UCSD-AML1 (cell line): ENCODE results near the gene TBXA2R.

Experiments used
- DNase-seq: peaks from one replicate; lab custom pipeline; 2025; ENCODE audit not compliant: unreplicated experiment; lab: John Stamatoyannopoulos, UW

TBXA2R gene

DNA sequence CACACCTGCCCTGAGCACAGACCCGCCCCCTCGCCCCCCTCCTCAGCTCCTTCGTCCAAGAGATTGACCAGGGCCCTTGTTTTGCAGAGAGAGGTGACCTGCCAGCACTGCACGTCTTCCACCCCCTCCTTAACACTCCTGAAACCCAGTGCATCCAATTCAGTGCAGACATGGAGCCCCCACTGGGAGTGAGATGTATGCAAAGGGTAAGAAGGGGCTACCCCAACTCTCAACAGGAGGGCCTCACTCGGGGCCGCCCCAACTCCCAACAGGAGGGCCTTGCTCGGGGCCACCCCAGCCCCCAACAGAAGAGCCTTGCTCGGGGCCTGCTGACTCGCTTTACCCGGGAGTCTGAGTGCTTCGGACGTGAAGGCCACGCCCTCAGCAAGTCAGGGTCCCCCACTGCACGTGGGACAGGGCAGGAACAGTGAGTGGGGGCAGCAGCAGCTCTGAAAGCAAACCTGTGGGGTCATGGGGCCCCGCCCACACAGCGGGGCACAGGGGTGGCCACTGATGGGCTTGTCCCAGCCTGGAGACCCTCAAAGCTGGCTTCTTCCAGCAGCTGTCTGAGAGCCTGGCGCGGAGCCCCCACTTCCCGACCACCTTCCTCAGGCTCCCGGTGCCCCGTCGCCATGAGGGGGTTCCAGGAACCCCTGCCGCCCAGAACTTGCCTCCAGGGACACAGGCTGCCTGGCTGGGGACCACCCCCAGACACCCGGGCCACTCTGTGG lies 14.3 kb upstream of the TBXA2R start:
- no peak for DNase-seq

DNA sequence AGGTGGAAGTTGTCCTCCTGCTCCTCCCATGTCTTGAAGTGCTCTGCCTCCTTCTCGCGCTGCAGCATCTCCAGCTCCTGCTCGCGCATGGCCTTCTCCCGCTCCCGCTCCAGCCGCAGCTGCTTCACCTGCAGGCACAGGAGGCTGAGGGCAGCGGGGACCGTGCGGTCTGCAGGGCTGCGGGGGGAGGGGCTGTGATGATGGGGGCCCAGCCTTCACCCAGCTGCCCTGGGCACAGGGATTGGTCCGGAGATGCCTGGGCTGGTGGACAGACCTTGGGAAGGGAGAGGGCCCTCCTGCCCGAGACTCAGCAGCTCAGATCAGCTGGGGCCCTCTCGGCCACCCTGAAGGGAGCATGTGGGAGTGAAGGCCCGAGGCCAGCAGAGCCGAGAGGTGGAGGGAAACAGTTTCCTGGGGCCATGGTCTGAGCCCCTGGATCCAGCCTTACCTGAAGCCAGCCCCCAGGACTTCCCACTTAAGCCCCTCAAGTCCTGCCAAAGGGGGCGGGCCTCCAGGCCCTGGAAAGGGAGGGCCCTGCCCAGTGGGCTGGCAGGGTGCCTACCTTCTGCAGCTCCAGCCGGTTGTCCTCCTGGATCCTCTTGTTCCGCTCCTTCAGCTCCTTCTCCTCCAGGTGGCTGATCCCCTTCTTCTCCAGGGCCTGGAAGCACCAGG lies 13.6 kb upstream of the TBXA2R start:
- no peak for DNase-seq

DNA sequence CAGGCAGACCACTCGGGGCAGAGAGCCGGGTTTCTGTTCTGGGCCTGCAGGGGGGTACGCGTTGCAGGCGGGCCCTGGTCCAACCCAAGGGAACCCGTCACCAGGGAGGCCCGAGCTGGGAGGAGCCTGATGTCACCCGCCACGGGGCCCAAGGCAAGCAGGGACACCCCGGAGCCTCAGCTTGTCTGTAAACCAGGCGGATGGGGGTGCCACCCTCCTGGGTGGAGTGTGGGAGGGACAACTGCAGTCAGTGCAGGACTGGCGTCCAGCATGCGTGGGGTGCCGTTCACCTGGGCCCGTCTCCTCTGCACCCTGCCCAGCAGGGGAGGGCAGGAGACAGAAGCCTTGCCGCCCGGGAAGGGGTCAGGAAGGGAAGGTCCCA lies 12.9 kb upstream of the TBXA2R start:
- no peak for DNase-seq

GRCh38 chr19:3618811-3619630 lies 12.3 kb upstream of the TBXA2R start:
- no peak for DNase-seq

GRCh38 chr19:3618144-3618810 lies 11.6 kb upstream of the TBXA2R start:
- peak; percentile 65 for DNase-seq

GRCh38 chr19:3617463-3617862 lies 10.8 kb upstream of the TBXA2R start:
- DNase-seq = peak; percentile 90

GRCh38 chr19:3615524-3616135 lies 9.0 kb upstream of the TBXA2R start:
- DNase-seq = no peak

DNA sequence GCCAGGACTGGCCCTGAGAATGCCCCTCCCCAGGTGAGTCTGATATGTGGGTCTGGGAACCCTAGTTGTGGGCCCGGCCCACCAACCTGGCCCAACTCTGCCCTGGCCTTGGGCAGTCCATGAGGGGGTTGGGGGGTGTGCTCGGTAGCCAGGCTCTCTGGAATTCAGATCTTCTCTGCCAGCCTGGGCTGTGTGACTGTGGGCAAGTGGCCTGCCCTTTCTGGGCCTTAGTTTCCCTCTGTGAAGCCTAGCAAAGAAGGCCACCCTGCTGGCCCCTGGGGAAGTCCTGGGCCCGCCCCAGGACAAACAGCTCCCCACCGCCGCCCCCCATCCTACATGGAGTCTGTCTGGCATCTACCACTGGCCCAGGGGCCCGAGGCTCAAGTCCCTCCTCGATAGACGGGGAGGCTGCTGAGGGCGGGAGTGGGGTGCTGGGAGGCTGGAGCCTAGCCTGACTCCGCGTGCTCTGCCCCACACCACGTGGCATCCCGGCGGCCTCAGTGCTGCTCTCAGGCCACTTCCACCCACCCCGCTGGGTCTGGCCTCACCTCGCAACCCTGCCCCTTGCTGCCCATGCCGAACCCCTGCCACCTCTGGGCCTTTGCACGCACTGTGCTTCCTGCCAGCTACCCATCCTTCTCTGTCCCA lies 8.3 kb upstream of the TBXA2R start:
- DNase-seq = no peak

DNA sequence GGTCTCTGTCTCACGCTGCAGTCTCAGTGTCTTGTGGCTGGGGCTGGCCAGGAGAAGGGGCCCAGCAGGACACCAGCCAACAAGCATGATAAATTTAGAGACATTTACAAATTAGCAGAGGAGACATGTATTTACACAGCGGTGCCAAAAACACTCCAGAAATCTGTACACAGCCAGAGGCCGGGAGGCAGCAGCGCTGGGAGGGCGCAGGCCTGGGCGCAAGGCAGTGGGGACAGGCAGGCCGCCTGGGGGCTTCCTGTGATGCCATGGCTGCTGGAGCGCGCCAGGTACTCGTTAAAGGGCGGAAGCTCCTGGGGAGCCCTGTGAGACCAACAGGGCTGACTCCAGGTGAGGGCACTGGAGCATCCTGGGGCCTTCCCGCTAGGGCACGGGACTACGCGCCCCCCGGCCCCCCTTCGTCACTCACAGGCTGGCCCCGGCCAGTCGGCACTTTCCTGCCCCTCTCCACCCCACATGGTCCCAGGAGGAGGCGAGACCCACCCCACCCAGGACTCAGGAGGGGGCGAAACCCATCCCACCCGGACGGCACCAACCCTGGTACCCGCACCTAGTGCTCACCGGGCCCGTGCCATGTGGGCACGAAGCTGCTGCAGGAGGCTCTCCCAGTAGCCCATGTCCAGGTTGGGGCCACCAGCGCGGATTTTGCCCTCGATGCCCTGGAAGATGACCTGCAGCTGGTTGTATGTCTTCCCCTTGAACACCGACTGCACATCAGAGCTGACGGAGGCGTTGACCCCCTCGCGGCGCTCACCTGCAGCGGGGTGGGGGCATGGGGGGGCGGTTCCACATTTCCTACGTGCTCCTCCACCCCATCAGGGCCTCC lies 7.4 kb upstream of the TBXA2R start:
- DNase-seq = no peak

GRCh38 chr19:3612901-3613741 lies 6.4 kb upstream of the TBXA2R start:
- no peak for DNase-seq

DNA sequence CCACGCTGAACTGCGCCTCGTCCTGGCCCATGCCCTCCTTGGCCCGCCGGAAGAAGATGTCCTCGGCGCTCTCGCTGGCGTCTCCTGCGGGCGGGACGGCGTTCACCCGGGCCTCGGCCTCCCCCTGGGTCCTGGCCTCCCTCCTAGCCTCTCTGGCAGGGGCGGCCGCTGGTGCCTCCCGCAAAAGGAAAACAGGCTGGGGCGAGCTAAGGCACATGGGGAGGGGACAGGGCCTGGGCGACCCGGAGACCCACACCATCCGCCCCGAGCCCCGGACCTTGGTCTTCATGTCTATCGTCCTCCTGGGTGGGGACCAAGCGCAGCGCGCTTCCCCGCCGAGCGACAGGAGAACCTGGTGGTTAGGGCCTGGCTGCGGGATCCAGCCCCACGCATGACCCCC lies 5.7 kb upstream of the TBXA2R start:
- no peak for DNase-seq

- no peak for DNase-seq
Observed at GRCh38 chr19:3611841-3612240, 5.2 kb upstream of the TBXA2R start.

DNA sequence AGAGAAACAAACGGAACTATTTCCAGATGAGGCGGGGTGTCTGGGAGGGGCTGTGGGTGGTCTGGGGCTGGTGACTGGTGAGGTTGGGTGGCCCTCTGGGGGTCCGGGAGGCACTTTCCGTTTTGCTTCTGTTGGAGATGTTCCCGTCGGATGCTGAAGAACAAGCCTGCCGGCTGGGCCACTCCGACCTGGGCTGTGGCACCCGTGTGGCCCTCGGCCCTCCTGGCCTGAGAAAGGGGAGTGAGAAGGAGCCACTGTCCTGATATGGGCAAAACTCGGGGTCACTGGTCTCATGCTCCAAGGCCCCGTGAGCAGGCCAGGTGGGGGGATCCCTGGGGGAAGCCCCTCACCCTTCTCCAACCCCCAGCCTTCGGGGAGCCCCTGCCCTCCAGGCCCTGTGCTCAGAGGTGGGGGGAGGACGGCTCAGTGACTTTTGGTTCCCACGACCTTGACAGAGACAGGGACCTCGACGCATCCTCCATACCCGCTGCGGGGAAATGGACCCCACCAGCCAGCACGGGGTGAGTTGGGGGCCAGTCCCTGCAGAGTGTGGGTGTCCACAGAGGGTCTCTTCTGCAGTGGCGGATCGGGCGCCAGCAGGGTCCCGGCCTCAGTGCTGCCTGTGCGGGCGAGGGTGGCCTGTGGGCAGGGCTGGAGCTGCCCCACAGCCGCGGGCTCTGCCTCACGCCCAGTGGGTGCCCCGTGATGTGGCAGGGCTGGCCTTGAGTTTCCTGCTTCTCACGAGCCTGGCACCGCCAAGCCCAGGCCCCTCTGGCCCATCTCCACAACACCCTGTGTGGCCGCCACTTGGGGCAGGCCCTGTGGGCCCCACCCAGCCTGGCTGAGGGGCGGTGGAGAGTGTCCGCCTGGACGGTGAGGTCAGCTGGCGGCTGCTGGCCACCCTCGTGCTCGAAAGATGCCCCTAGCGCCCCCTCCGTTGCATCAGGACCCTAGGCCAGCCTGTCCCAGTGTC lies 4.4 kb upstream of the TBXA2R start:
- no peak for DNase-seq

DNA sequence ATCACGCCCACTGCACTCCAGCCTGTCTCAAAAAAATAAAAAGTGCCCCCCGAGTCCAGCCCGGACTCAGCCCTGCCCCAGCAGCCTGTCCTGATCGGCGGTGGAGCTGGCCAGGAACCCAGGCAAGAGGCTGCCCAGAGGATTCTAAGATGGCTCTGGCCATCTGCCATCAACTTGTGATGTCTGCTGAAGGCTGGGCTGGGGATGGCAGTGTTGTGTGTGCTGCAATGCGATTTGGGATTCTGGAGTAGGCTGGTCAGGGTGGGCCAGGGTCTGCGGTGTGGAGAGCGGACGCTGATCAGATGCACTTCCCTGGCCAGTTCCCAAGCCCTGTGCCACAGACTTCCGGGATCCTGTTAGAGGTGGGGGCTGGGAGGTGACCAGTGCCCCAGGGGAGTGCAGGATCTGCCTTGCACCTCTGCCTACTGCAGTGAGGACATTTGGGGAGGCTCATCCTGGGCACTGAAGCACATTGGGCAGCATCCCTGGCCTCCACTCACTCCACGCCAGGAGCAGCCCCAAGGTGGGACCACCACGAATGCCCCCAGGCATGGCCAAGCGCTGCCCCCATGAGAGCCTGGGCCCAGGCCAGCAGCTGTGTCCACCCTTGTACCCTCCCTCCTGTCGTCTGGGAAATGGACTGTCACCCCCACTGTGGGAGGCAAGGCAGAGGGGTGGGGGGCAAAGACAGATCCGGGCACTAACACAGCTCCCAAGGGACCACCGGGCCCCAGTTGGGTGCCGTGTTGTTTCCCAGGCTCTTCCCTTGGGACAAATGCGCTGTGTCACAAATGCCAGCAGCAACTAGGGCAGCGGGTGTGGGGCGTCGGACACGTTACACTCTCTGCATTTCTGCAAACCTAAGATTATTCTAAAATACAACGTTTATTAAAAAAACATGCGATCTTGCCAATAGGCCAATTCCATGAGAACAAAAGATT lies 3.4 kb upstream of the TBXA2R start:
- DNase-seq = no peak

GRCh38 chr19:3608750-3609322 lies 2.2 kb upstream of the TBXA2R start:
- DNase-seq = peak; percentile 92

GRCh38 chr19:3608079-3608641 lies 1.5 kb upstream of the TBXA2R start:
- DNase-seq = peak; percentile 77
